Endothelial cell (in vitro differentiated cells): Measurements from ENCODE around the gene ST3GAL4. TPM values are rescaled to one million over a fixed set of nuclear protein-coding genes. Genes with fewer than 3 reads are reported as not detected.

Experiments
- DNase-seq: peaks from one replicate; pipeline ENCODE4 v3.0.0; 2021; ENCODE audit warnings: low spot score
- H3K27ac Mint-ChIP-seq: one replicate; pipeline ENCODE4 v1.8.0; 2021; ENCODE audit warnings: mixed read lengths, inconsistent platforms; ENCODE audit not compliant: unreplicated experiment
- H3K27me3 Mint-ChIP-seq: one replicate; pipeline ENCODE4 v1.8.0; 2021; ENCODE audit warnings: mild to moderate bottlenecking, moderate library complexity, mixed read lengths, inconsistent platforms; ENCODE audit not compliant: unreplicated experiment
- H3K36me3 Mint-ChIP-seq: one replicate; pipeline ENCODE4 v1.8.0; 2021; ENCODE audit warnings: mild to moderate bottlenecking, low read depth, mixed read lengths, inconsistent platforms; ENCODE audit not compliant: unreplicated experiment
- H3K4me1 Mint-ChIP-seq: one replicate; pipeline ENCODE4 v1.8.0; 2021; ENCODE audit warnings: mild to moderate bottlenecking, mixed read lengths, inconsistent platforms; ENCODE audit not compliant: unreplicated experiment
- H3K4me3 Mint-ChIP-seq: one replicate; pipeline ENCODE4 v1.8.0; 2021; ENCODE audit warnings: mild to moderate bottlenecking, mixed read lengths, inconsistent platforms; ENCODE audit not compliant: unreplicated experiment
- H3K9me3 Mint-ChIP-seq: one replicate; pipeline ENCODE4 v1.8.0; 2021; ENCODE audit warnings: mixed read lengths, inconsistent platforms; ENCODE audit not compliant: unreplicated experiment
- CTCF ChIP-seq: fragments of 200-600 bp; sonication (generic); IDR thresholded peaks from one replicate; pipeline ENCODE4 v1.5.0; 2021; ENCODE audit warnings: antibody characterized with exemption; ENCODE audit not compliant: unreplicated experiment
- total RNA-seq: library from RNA; stranded (reverse); fragmentation: NEBNext Ultra II Directional; extraction: Animal tissue kit (Norgen Biotek cat#: 25700); gene quantifications from one replicate; pipeline ENCODE4 v1.2.1, GENCODE V29; 2021; ENCODE audit not compliant: unreplicated experiment

The ST3GAL4 gene
- total RNA-seq, 1 donor from 2014 or later = 25.9 TPM

DNA sequence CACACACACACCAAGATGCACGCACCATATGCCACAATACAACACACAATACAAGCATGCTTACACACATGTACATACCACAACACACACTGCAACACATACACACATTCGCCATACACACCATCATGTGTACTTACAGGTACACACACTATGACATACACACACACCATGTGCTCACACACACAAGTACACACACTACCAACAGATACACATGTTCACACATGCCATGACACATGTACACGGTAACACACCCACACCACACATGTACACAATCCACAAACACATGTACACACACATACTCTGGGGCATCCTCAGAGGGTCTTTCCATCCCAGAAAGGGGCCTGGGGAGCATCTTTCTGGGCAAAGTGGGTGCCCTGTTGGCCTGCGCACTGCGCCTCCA, 82.2 kb downstream of the ST3GAL4 start:
- Mint-ChIP-seq H3K9me3 (no peaks in the 10 kb centered on the region), H3K4me3 (no peak overlapping the region)

GRCh38 chr11:126438272-126438671, 82.8 kb downstream of the ST3GAL4 start:
- no peak for TF ChIP-seq CTCF
- no peaks in the 10 kb centered on the region for H3K36me3 Mint-ChIP-seq
- H3K9me3 Mint-ChIP-seq = no peaks in the 10 kb centered on the region
- H3K4me3 Mint-ChIP-seq = no peak overlapping the region
- peaks cover 11% of the 10 kb centered on the region for H3K27me3 Mint-ChIP-seq
- H3K4me1 Mint-ChIP-seq = peaks cover 25% of the 10 kb centered on the region
- no peak overlapping the region for H3K27ac Mint-ChIP-seq
- DNase-seq = no peak

More for the DNA sequence above, 82.2 kb downstream of the ST3GAL4 start:
- TF ChIP-seq CTCF = no peak
- Mint-ChIP-seq H3K4me1 (peaks cover 25% of the 10 kb centered on the region), H3K27ac (no peak overlapping the region), H3K36me3 (no peaks in the 10 kb centered on the region), H3K27me3 (peaks cover 11% of the 10 kb centered on the region)
- DNase-seq = no peak

- Mint-ChIP-seq H3K36me3 (no peaks in the 10 kb centered on the region), H3K4me3 (no peak overlapping the region), H3K9me3 (no peaks in the 10 kb centered on the region), H3K4me1 (peaks cover 23% of the 10 kb centered on the region), H3K27me3 (peaks cover 14% of the 10 kb centered on the region), H3K27ac (no peak overlapping the region)
- no peak for TF ChIP-seq CTCF
- no peak for DNase-seq
Observed at GRCh38 chr11:126438691-126439090, 83.2 kb downstream of the ST3GAL4 start.

GRCh38 chr11:126440276-126440675, 84.8 kb downstream of the ST3GAL4 start:
- no peak for TF ChIP-seq CTCF
- no peak overlapping the region for H3K27ac Mint-ChIP-seq
- peaks cover 12% of the 10 kb centered on the region for H3K4me1 Mint-ChIP-seq
- H3K4me3 Mint-ChIP-seq = no peak overlapping the region
- H3K9me3 Mint-ChIP-seq = no peaks in the 10 kb centered on the region
- H3K27me3 Mint-ChIP-seq = peaks cover 7% of the 10 kb centered on the region
- H3K36me3 Mint-ChIP-seq = no peaks in the 10 kb centered on the region
- DNase-seq = no peak

- peak; percentile 95 for TF ChIP-seq CTCF
- DNase-seq = peak; percentile 94
- H3K27me3 Mint-ChIP-seq = peaks cover 7% of the 10 kb centered on the region
- H3K9me3 Mint-ChIP-seq = no peaks in the 10 kb centered on the region
- H3K36me3 Mint-ChIP-seq = no peaks in the 10 kb centered on the region
- H3K4me1 Mint-ChIP-seq = peaks cover 10% of the 10 kb centered on the region
- no peak overlapping the region for H3K27ac Mint-ChIP-seq
- H3K4me3 Mint-ChIP-seq = no peak overlapping the region
Observed at GRCh38 chr11:126440792-126441514, 85.5 kb downstream of the ST3GAL4 start.
